Breast epithelium (tissue), 3 donors: ENCODE data around the gene SDCCAG8.

Experiments
- CTCF ChIP-seq, 3 donors: fragments of 450-650 bp; IDR thresholded peaks; one replicate each; pipeline ENCODE4 v1.5.1; 2016 to 2017; ENCODE audit warnings: antibody characterized with exemption in 3 of 3, mild to moderate bottlenecking in 3 of 3, moderate library complexity in 3 of 3
- POLR2A ChIP-seq: fragments of 450-650 bp; IDR thresholded peaks from one replicate; pipeline ENCODE4 v1.6.1; 2016; ENCODE audit warnings: antibody characterized with exemption, mild to moderate bottlenecking, moderate library complexity

- no peak for TF ChIP-seq POLR2A
- TF ChIP-seq CTCF (IDR thresholded peaks at IDR 0.05), result no peak
These were observed 13.6 kb downstream of the SDCCAG8 start for GRCh38 chr1:243269461-243269801.
